Ascending aorta (tissue), 2 donors: Measurements from ENCODE around the gene FAM174A. TPM values are rescaled to one million over a fixed set of nuclear protein-coding genes. Genes with fewer than 3 reads are reported as not detected.

Source experiments
- DNase-seq, 2 donors: peaks; one replicate each; pipeline ENCODE4 v3.0.0-alpha.2; 2019; ENCODE audit warnings: low spot score in 2 of 2
- H3K27ac ChIP-seq, 2 donors: fragments of 200-600 bp; sonication (generic); one replicate each; pipeline ENCODE4 v1.5.1; 2016 to 2017; ENCODE audit warnings: mild to moderate bottlenecking in 1 of 2
- H3K27me3 ChIP-seq: fragments of 200-600 bp; sonication (generic); one replicate; pipeline ENCODE4 v1.5.1; 2017
- H3K36me3 ChIP-seq, 2 donors: fragments of 200-600 bp; sonication (generic); one replicate each; pipeline ENCODE4 v1.5.1; 2016
- H3K4me1 ChIP-seq, 2 donors: fragments of 200-600 bp; sonication (generic); one replicate each; pipeline ENCODE4 v1.5.1; 2016 to 2017; ENCODE audit warnings: mild to moderate bottlenecking in 1 of 2
- H3K4me3 ChIP-seq, 2 donors: fragments of 200-600 bp; sonication (generic); one replicate each; pipeline ENCODE4 v1.5.1; 2016 to 2017; ENCODE audit warnings: mild to moderate bottlenecking in 1 of 2
- H3K9me3 ChIP-seq, 2 donors: fragments of 200-600 bp; sonication (generic); one replicate each; pipeline ENCODE4 v1.5.1; 2016
- intact Hi-C: fragments of 100-400 bp; cut with DNase I; formaldehyde crosslinking; loops from one replicate; pipeline ENCODE4 v1.15.1; 2023
- total RNA-seq: library from RNA; depleted of rRNA; stranded (reverse); fragments of >200 nt; gene quantifications from one replicate; pipeline ENCODE4 v1.1.0, GENCODE V29; 2016
- TF ChIP-seq, protein P1 (sequence below), 3 experiments: fragments of 200-600 bp in 2 of 3; fragments of 450-650 bp in 1 of 3; sonication (generic) in 2 of 3; IDR thresholded peaks; one replicate each; pipeline ENCODE4 v1.5.1; 2016 to 2019; ENCODE audit warnings: antibody characterized with exemption in 3 of 3, mild to moderate bottlenecking in 1 of 3, moderate library complexity in 1 of 3

FAM174A gene
- total RNA-seq, 1 donor from 2014 or later: 38.5 TPM

DNA sequence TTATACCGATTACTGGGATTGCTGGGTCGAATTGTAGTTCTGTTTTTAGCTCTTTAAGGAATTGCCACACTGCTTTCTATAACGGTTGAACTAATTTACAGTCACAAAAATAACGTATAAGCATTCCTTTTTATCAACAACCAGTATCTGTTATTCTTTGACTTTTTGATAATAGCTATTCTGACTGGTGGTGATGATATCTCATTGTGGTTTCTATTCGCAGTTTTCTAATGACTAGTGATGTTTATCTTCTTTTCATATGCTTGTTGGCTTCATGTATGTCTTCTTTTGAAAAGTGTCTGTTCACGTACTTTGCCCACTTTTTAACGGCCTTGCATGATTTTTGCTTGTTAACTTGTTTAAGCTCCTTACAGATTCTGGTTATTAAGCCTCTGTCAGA lies 74.4 kb downstream of the FAM174A start:
- intact Hi-C loops: no loop called here
- Histone ChIP-seq H3K4me1 (no peaks in the 10 kb centered on the region), H3K9me3 (no peaks in the 10 kb centered on the region), H3K4me3 (no peak overlapping the region), H3K27ac (no peak overlapping the region), H3K27me3 (no peaks in the 10 kb centered on the region), H3K36me3 (no peaks in the 10 kb centered on the region)
- no peak for DNase-seq
- TF ChIP-seq, protein P1, sequence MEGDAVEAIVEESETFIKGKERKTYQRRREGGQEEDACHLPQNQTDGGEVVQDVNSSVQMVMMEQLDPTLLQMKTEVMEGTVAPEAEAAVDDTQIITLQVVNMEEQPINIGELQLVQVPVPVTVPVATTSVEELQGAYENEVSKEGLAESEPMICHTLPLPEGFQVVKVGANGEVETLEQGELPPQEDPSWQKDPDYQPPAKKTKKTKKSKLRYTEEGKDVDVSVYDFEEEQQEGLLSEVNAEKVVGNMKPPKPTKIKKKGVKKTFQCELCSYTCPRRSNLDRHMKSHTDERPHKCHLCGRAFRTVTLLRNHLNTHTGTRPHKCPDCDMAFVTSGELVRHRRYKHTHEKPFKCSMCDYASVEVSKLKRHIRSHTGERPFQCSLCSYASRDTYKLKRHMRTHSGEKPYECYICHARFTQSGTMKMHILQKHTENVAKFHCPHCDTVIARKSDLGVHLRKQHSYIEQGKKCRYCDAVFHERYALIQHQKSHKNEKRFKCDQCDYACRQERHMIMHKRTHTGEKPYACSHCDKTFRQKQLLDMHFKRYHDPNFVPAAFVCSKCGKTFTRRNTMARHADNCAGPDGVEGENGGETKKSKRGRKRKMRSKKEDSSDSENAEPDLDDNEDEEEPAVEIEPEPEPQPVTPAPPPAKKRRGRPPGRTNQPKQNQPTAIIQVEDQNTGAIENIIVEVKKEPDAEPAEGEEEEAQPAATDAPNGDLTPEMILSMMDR (IDR thresholded peaks at IDR 0.05): no peak

DNA sequence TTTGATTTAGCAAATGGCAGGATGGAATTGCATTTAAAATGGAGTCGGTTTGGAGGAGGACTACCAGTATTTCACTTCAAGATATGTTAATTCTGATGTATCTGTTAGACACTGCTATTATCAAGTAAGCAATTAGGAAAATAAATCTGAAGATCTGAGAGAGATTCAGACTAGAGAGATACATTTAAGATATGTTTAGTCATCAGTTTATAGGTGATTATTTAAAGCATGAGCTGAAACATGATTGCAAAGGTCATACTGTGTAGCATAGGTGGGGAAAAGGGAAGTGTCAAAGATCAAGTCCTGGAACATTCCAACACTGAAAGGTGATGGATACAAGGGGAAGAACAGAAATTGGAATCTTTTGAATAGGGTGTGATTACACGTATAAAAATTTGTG lies 79.1 kb downstream of the FAM174A start:
- Histone ChIP-seq H3K4me3 (no peak overlapping the region), H3K27me3 (no peaks in the 10 kb centered on the region), H3K4me1 (no peaks in the 10 kb centered on the region), H3K27ac (no peak overlapping the region), H3K9me3 (no peaks in the 10 kb centered on the region), H3K36me3 (no peaks in the 10 kb centered on the region)
- no peak for DNase-seq
- TF ChIP-seq, protein P1 (IDR thresholded peaks at IDR 0.05): no peak
- intact Hi-C loops: no loop called here

DNA sequence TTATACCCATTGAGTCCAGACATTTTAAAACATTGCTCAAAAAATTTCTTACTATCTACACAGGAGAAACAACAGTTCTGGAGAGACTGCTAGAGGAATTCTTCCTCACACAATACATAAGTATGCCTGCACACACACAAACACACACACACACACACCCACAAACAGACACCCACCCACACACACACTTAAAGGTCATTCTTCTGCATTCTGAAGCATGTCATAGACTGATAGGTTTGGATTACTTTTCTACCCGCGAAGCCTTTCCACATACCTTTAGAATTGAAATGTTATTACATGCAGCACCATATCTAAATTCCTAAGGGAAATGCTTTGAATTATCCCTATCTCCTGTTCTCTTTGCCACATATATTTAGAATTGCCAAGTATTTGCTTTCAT lies 80.2 kb downstream of the FAM174A start:
- no peak for DNase-seq
- no peaks in the 10 kb centered on the region for H3K27me3 ChIP-seq
- H3K36me3 ChIP-seq: no peaks in the 10 kb centered on the region
- no peak overlapping the region for H3K4me3 ChIP-seq
- intact Hi-C loops: no loop called here
- H3K4me1 ChIP-seq: no peaks in the 10 kb centered on the region
- no peak overlapping the region for H3K27ac ChIP-seq
- TF ChIP-seq, protein P1 (IDR thresholded peaks at IDR 0.05): no peak
- H3K9me3 ChIP-seq: no peaks in the 10 kb centered on the region

DNA sequence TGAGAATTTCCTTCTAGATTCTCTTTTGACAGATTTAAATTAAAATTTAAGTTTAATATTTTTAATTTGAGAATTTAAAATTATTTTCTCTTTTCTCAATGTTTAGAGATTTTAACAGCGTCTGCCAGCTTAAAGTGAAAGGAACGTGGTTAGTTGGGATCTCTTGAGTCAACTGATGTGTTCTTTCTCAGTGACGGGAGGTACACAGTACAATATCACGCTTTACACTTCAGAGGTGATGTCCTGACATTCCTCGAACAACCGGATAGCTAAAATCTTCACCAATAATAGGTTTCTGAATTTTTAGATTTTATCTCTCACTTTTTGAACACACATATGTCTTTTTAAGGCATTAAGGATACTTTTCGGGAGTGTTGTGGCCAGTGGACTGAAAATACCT lies 81.1 kb downstream of the FAM174A start:
- intact Hi-C loops: no loop called here
- H3K4me1 ChIP-seq: no peaks in the 10 kb centered on the region
- TF ChIP-seq, protein P1 (IDR thresholded peaks at IDR 0.05): no peak
- no peak overlapping the region for H3K4me3 ChIP-seq
- H3K27me3 ChIP-seq: no peaks in the 10 kb centered on the region
- no peaks in the 10 kb centered on the region for H3K9me3 ChIP-seq
- no peaks in the 10 kb centered on the region for H3K36me3 ChIP-seq
- DNase-seq: no peak
- no peak overlapping the region for H3K27ac ChIP-seq

DNA sequence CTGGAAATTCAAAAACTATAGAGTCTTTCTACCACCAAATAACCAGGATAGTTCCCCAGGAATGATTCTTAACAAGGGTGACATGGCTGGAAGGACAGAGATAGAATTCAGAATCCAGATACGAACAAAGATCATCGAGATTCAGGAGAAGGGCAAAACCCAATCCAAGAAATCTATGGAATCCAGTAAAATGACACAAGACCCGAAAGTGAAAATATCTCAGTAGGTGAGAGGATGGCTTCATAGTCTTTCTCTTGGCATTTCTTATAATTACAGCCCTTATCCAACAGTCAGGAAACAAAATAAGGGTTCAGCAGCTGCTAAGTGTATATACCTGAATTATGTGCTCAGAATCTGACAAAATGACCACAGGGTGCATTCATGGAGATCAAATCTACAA lies 81.8 kb downstream of the FAM174A start:
- no peak overlapping the region for H3K4me3 ChIP-seq
- intact Hi-C loops: no loop called here
- TF ChIP-seq, protein P1 (IDR thresholded peaks at IDR 0.05): no peak
- H3K27ac ChIP-seq: no peak overlapping the region
- H3K36me3 ChIP-seq: no peaks in the 10 kb centered on the region
- no peak for DNase-seq
- H3K9me3 ChIP-seq: no peaks in the 10 kb centered on the region
- H3K27me3 ChIP-seq: no peaks in the 10 kb centered on the region
- H3K4me1 ChIP-seq: no peaks in the 10 kb centered on the region

DNA sequence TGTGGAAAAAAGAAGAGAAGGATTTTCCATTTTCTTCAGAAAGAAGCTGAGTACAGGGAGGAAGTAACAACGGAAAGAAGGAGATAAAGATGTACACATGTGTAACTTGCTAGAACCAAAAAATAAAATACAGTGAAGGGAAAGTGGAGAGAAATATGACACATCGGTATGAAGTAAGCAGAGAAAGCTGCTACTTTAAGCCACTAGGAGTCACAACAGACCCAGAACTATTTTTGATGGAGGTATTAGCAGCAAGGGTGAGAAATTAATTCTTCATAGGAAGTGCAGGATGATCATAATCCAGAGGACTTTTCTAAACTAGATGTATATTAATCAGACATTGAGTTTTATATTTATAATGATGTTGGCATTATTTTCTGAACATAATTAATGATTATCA lies 88.5 kb downstream of the FAM174A start:
- Histone ChIP-seq H3K9me3 (no peaks in the 10 kb centered on the region), H3K4me3 (no peak overlapping the region), H3K27me3 (no peaks in the 10 kb centered on the region), H3K27ac (no peak overlapping the region), H3K36me3 (no peaks in the 10 kb centered on the region), H3K4me1 (no peaks in the 10 kb centered on the region)
- intact Hi-C loops: no loop called here
- no peak for DNase-seq
- TF ChIP-seq, protein P1 (IDR thresholded peaks at IDR 0.05): peak in 2 of 3 experiments; percentile 29 to 37
